ENCODE data around the gene TPO.

The TPO gene

GRCh38 chr2:1504311-1504750 lies 91.1 kb downstream of the TPO start:
- no peaks in the 10 kb centered on the region for H3K27me3 ChIP-seq (ENCODE audit: insufficient read depth, low read length)
- no peak overlapping the region for H3K4me3 ChIP-seq (ENCODE audit: low read length)
- no peak overlapping the region for H3K9ac ChIP-seq (ENCODE audit: low read depth, low read length)
- no peaks in the 10 kb centered on the region for H3K36me3 ChIP-seq (ENCODE audit: insufficient read depth, low read length)
- 94% methylated on average over 10 of the region's 10 CpGs for WGBS
- H3K4me1 ChIP-seq (ENCODE audit: insufficient read depth, low read length): no peaks in the 10 kb centered on the region
- H3K27ac ChIP-seq (ENCODE audit: low read depth, low read length): no peak overlapping the region
- H3K9me3 ChIP-seq (ENCODE audit: insufficient read depth, low read depth, low read length): no peaks in the 10 kb centered on the region

- WGBS: 88% methylated on average over 10 of the region's 10 CpGs
- no peaks in the 10 kb centered on the region for H3K4me1 ChIP-seq (ENCODE audit: insufficient read depth, low read length)
- no peaks in the 10 kb centered on the region for H3K36me3 ChIP-seq (ENCODE audit: insufficient read depth, low read length)
- H3K4me3 ChIP-seq (ENCODE audit: low read length): no peak overlapping the region
- no peaks in the 10 kb centered on the region for H3K27me3 ChIP-seq (ENCODE audit: insufficient read depth, low read length)
- H3K9me3 ChIP-seq (ENCODE audit: insufficient read depth, low read depth, low read length): no peaks in the 10 kb centered on the region
- H3K27ac ChIP-seq (ENCODE audit: low read depth, low read length): no peak overlapping the region
- no peak overlapping the region for H3K9ac ChIP-seq (ENCODE audit: low read depth, low read length)
These were observed 91.8 kb downstream of the TPO start for GRCh38 chr2:1505031-1505441.

- Histone ChIP-seq H3K9me3 (ENCODE audit: insufficient read depth, low read depth, low read length) (no peaks in the 10 kb centered on the region), H3K27ac (ENCODE audit: low read depth, low read length) (no peak overlapping the region), H3K27me3 (ENCODE audit: insufficient read depth, low read length) (no peaks in the 10 kb centered on the region), H3K4me1 (ENCODE audit: insufficient read depth, low read length) (no peaks in the 10 kb centered on the region), H3K4me3 (ENCODE audit: low read length) (no peak overlapping the region), H3K36me3 (ENCODE audit: insufficient read depth, low read length) (no peaks in the 10 kb centered on the region), H3K9ac (ENCODE audit: low read depth, low read length) (no peak overlapping the region)
- WGBS: 88% methylated on average over 5 of the region's 5 CpGs
These were observed 96.2 kb downstream of the TPO start for GRCh38 chr2:1509271-1510065.

GRCh38 chr2:1510176-1510575 lies 96.9 kb downstream of the TPO start:
- H3K4me1 ChIP-seq (ENCODE audit: insufficient read depth, low read length): no peaks in the 10 kb centered on the region
- no peaks in the 10 kb centered on the region for H3K27me3 ChIP-seq (ENCODE audit: insufficient read depth, low read length)
- H3K9me3 ChIP-seq (ENCODE audit: insufficient read depth, low read depth, low read length): no peaks in the 10 kb centered on the region
- H3K36me3 ChIP-seq (ENCODE audit: insufficient read depth, low read length): no peaks in the 10 kb centered on the region
- no peak overlapping the region for H3K27ac ChIP-seq (ENCODE audit: low read depth, low read length)
- no peak overlapping the region for H3K9ac ChIP-seq (ENCODE audit: low read depth, low read length)
- H3K4me3 ChIP-seq (ENCODE audit: low read length): no peak overlapping the region
- 79% methylated on average over 4 of the region's 4 CpGs for WGBS

- Histone ChIP-seq H3K27ac (ENCODE audit: low read depth, low read length) (no peak overlapping the region), H3K27me3 (ENCODE audit: insufficient read depth, low read length) (no peaks in the 10 kb centered on the region), H3K4me3 (ENCODE audit: low read length) (no peak overlapping the region), H3K36me3 (ENCODE audit: insufficient read depth, low read length) (no peaks in the 10 kb centered on the region), H3K9ac (ENCODE audit: low read depth, low read length) (no peak overlapping the region), H3K4me1 (ENCODE audit: insufficient read depth, low read length) (no peaks in the 10 kb centered on the region), H3K9me3 (ENCODE audit: insufficient read depth, low read depth, low read length) (no peaks in the 10 kb centered on the region)
- 73% methylated on average over 6 of the region's 6 CpGs for WGBS
These were observed 98.2 kb downstream of the TPO start for GRCh38 chr2:1511455-1511854.

- Histone ChIP-seq H3K27ac (ENCODE audit: low read depth, low read length) (no peak overlapping the region), H3K27me3 (ENCODE audit: insufficient read depth, low read length) (no peaks in the 10 kb centered on the region), H3K4me1 (ENCODE audit: insufficient read depth, low read length) (no peaks in the 10 kb centered on the region), H3K9ac (ENCODE audit: low read depth, low read length) (no peak overlapping the region), H3K36me3 (ENCODE audit: insufficient read depth, low read length) (no peaks in the 10 kb centered on the region), H3K9me3 (ENCODE audit: insufficient read depth, low read depth, low read length) (no peaks in the 10 kb centered on the region), H3K4me3 (ENCODE audit: low read length) (no peak overlapping the region)
- 91% methylated on average over 36 of the region's 36 CpGs for WGBS
These were observed 99.3 kb downstream of the TPO start for GRCh38 chr2:1512321-1513289.

GRCh38 chr2:1514391-1515072 lies 101.3 kb downstream of the TPO start:
- Histone ChIP-seq H3K4me3 (ENCODE audit: low read length) (no peak overlapping the region), H3K27me3 (ENCODE audit: insufficient read depth, low read length) (no peaks in the 10 kb centered on the region), H3K9me3 (ENCODE audit: insufficient read depth, low read depth, low read length) (no peaks in the 10 kb centered on the region), H3K27ac (ENCODE audit: low read depth, low read length) (no peak overlapping the region), H3K9ac (ENCODE audit: low read depth, low read length) (no peak overlapping the region), H3K36me3 (ENCODE audit: insufficient read depth, low read length) (no peaks in the 10 kb centered on the region), H3K4me1 (ENCODE audit: insufficient read depth, low read length) (no peaks in the 10 kb centered on the region)
- WGBS: 91% methylated on average over 18 of the region's 18 CpGs

GRCh38 chr2:1515073-1515430 lies 101.8 kb downstream of the TPO start:
- H3K9ac ChIP-seq (ENCODE audit: low read depth, low read length): no peak overlapping the region
- no peaks in the 10 kb centered on the region for H3K27me3 ChIP-seq (ENCODE audit: insufficient read depth, low read length)
- 87% methylated on average over 8 of the region's 8 CpGs for WGBS
- no peak overlapping the region for H3K4me3 ChIP-seq (ENCODE audit: low read length)
- H3K27ac ChIP-seq (ENCODE audit: low read depth, low read length): no peak overlapping the region
- no peaks in the 10 kb centered on the region for H3K9me3 ChIP-seq (ENCODE audit: insufficient read depth, low read depth, low read length)
- no peaks in the 10 kb centered on the region for H3K36me3 ChIP-seq (ENCODE audit: insufficient read depth, low read length)
- no peaks in the 10 kb centered on the region for H3K4me1 ChIP-seq (ENCODE audit: insufficient read depth, low read length)

- H3K27ac ChIP-seq (ENCODE audit: low read depth, low read length): no peak overlapping the region
- H3K27me3 ChIP-seq (ENCODE audit: insufficient read depth, low read length): no peaks in the 10 kb centered on the region
- H3K4me1 ChIP-seq (ENCODE audit: insufficient read depth, low read length): no peaks in the 10 kb centered on the region
- 93% methylated on average over 23 of the region's 23 CpGs for WGBS
- no peaks in the 10 kb centered on the region for H3K36me3 ChIP-seq (ENCODE audit: insufficient read depth, low read length)
- no peak overlapping the region for H3K4me3 ChIP-seq (ENCODE audit: low read length)
- H3K9ac ChIP-seq (ENCODE audit: low read depth, low read length): no peak overlapping the region
- no peaks in the 10 kb centered on the region for H3K9me3 ChIP-seq (ENCODE audit: insufficient read depth, low read depth, low read length)
These were observed 102.9 kb downstream of the TPO start for GRCh38 chr2:1515986-1516797.

- no peak overlapping the region for H3K9ac ChIP-seq (ENCODE audit: low read depth, low read length)
- no peaks in the 10 kb centered on the region for H3K9me3 ChIP-seq (ENCODE audit: insufficient read depth, low read depth, low read length)
- no peaks in the 10 kb centered on the region for H3K27me3 ChIP-seq (ENCODE audit: insufficient read depth, low read length)
- H3K4me3 ChIP-seq (ENCODE audit: low read length): no peak overlapping the region
- 93% methylated on average over 7 of the region's 7 CpGs for WGBS
- H3K27ac ChIP-seq (ENCODE audit: low read depth, low read length): no peak overlapping the region
- H3K36me3 ChIP-seq (ENCODE audit: insufficient read depth, low read length): no peaks in the 10 kb centered on the region
- no peaks in the 10 kb centered on the region for H3K4me1 ChIP-seq (ENCODE audit: insufficient read depth, low read length)
These were observed 103.5 kb downstream of the TPO start for GRCh38 chr2:1516798-1517060.
